ENCODE measurements around the gene CHST13.
"Not testable (repeated sequence)": the region's sequence is repeated elsewhere in the genome, so short reads cannot be mapped to it uniquely, and the experiment has no call there.

The CHST13 gene

DNA sequence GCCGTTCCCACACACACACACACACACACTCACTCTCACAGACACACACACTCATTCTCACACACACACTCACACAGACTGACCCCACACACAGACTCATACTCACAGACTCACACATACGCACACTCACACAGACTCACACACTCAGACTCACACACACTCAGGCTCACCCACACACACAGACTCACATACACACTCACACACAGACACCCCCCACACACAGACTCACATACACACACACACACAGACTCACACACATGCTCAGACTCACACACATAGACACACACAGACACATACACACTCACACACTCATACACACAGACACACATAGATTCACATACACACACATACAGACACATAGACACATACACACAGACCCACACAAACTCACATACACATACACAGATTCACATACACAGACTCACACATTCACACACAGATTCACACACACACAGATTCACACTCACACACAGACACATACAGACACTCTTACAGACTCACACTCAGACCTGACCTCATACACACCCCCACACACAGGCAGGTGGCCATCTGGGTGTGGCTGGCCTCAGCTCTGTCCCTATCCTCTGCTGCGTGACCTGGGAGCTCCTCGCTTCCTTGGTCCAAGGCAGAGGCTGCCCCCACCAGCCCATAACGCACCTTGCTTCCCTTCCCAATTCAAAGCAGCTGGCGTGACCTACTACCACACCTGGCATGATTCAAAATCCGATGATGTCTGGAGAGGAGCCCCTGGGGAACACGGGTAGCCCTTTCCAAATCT lies 32.9 kb downstream of the CHST13 start:
- peak; percentile 1 for DNase-seq

DNA sequence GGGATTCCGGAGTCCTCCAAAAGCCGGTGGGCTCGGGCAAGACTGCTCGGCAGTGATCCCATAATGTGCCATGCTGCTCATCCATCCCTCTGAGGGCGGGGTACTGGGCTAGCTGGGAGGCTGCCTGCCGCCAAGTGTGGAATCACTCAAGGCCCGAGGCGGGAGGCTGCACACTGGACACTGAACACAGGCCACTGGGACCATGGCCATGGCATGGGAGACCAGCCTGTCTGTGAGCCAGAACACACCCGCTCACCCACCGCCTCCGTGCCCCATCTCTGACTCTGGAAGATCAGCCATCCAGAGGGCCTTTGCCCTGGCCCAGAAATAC lies 33.4 kb downstream of the CHST13 start:
- DNase-seq = peak; percentile 2

DNA sequence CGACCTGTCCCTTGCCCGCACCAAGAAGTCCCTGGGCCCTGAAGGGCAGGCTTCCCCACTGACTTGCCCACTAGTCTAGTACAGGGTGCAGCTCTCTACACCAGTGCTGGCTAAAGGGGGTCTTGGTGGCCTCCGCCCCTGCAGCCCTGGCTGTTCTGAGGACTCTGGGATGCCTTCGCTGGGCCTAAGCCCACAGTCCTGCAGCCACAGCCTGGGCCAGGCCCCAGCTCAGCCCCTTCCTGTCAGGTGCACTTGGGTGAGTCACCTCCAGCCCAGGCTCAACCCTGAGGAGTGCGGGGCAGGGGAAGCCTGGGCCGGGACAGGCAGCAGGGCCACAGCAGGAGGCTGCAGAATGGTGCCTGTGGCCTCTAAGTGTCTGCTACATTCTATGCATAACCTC lies 33.8 kb downstream of the CHST13 start:
- no peak for DNase-seq

DNA sequence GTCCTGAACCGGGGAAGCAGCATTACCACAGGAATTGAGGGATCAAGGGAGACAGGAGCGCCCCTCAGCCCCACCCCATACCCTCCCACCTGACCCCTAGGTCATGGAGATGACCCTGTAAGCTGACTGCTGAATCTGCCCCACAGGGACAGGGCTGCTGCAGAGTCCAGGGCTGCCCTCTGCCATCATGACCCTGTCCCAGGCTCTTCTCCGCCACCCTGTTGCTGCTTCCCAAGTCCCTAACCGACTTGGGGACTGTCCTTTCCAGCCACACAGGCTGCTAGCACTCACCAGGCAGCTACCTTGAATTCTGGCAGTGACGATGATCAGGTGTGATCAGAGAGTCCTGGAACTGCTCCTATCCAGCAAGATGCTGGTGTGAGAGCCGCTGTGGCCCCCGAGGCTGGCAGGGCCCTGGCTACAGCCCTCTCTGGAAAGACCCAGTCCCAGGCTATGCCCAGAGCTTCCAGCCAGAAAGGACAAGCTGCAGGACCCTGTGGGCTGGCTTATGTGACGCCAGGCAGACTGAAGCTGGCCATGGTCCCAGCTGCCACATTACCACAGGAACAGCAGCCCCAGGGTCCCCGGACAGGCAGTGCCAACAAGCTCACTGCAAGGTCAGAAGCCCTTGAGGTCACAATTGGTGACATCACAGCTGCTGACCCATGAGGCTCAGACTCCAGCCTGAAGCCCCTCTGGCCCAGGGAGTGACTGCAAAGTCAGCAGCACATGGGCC lies 34.5 kb downstream of the CHST13 start, which contains the start of gene C3orf22:
Gene C3orf22 (minus strand): TSS at position 597 of the 736 bp plus-strand sequence. CDS start 5,542 bp downstream, outside the sequence.
- DNase-seq = no peak

DNA sequence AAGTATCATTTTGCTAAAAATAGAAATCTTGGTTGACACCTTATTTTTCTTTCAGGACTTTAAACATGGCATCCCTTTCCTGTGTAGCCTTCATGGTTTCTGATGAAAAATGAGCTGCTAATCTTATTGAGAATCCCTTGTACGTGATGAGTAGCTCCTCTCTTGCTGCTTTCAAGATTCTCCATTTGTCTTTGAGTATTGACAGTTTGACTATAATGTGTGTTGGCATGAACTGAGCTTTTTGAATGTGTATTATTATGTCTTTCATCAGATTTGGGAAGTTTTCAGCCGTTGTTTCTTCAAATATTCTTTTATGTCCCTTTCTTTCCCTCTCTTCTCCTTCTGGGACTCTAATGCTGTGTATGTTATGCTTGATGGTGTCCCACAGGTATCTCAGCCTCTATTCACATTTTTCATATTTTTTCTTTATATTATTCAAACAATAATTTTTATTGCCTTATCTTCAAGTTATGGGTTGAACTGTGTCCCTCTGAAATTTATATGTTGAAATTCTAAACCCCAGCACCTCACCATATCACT lies 38.9 kb downstream of the CHST13 start:
- DNase-seq = no peak

DNA sequence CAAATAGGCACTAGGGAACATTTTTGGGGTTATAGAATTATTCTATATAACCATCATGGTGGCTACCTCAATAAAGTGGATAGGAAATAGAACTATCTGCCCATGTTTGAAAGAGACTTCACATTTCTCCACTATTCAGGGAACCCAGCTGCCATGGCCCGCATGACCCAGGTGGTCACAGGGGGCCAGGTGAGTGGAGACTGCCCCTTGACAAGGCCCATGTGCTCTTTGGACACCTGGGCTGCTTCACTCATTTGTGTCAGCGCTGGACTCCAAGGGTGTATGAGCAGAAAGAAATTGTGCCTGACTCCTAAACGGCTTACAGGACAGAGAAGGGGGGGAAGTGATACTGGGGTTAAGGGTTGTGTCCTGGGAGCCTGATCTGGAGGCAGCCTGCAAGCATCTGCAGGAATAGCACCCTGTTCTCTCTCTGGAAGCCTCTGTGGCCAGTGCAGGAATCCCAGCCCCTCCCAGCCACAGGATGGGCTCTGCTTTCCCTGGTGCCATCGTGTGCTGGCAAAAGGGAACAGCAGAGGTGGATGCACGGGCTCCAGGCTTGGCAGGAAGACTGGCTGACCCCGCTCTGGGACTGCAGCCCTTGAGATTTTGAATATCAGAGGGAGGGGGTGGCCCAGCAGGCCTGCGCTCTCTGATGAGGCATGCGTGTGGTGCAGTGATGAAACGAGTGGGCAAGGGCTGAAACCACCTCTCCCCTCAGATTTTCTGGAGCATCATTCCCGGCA lies 43.9 kb downstream of the CHST13 start:
- no peak for DNase-seq

DNA sequence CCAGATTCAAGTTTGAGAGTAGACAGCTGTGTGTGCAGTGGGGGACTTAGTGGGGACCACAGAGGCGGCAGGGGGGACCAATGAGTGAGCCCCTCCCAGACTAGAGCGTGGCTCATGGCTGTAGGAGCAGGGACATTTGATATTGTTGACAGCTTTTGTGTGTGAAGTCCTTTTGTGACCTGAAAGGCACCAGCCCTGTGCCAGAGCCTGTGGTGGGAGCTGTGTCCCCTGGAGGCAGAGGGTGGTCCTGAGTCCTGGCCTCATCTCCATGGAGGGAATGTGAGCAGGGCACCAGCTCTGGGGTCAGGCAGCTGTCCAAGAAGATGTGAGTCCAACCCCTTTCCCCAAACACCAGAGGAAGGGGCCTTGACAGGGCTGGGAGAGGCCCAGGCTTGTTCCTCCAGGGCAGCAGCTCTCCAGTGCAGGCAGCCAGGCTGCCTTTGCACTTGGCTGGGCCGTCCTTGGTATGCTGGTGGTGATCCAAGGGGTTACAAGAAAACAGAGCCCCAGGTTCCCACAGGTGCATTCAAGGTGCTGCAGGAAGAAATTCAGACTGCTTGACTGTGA lies 44.9 kb downstream of the CHST13 start:
- no peak for DNase-seq

DNA sequence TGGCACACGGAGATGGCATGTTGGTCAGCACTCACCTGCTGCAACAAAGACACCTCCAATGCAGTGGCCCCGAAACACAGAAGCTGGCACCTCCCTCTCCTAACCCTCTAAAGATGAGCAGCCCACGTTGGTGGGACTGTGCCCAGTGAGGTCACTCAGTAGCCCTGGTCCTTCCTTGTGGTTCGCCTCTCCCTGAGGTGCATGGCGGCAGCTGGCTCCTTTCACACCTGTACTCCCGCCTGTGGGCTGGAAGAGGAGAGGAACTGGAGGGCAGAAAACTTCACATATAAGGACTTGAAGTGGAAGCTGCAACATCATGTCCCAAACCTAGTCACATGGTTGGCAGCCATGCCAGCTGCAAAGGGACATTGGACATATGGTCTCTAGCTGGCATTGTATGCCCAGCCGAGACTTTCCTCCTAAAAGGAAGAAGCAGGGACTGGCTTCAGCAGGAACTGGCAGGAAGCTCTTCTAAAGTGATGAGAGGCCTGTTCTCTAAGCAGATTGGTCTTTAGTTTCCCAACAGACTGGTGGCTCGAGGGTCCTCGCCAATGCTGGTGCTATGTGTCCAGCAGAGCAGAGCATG lies 45.5 kb downstream of the CHST13 start:
- DNase-seq = no peak

DNA sequence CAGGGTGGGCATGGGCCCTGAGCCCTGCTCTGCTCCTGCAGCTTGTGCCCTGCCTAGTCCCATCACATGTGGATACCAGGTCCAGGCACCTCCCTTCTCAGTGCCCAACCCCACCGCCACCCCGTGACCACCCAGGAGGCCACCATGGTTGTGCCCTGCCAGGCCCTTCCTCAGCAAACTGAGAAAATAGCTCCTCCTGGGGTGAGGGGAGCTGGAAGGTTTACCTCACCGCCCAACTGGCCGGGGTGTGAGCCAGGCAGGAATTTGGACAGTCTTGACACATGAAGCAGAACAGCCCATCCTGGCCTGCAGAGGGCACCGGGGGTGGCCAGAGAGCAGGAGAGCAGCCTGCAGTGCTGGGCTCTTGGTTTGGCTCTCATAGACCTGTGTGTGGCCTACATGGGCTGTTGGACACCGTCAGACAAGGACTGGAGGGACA lies 46.2 kb downstream of the CHST13 start:
- DNase-seq = no peak

DNA sequence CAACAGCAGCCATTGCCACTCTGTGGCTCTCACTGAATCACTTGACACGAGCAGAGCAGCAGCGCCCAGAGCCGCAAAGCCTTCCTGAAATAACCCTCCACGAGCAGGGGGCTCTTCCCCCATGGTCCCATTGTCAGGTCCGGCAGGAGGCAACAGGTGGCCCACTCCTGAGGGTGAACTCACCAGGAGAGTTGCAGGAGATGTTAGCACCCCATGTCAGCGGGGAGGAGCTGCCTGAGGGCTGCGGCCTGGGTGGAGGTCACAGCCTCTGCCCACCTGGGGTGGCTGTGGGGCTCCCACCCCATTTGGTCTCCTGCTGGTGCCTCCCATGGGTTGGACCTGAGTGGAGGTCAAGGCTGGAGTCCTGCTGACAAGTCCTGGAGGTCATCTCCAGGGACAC lies 47.1 kb downstream of the CHST13 start:
- DNase-seq = no peak

DNA sequence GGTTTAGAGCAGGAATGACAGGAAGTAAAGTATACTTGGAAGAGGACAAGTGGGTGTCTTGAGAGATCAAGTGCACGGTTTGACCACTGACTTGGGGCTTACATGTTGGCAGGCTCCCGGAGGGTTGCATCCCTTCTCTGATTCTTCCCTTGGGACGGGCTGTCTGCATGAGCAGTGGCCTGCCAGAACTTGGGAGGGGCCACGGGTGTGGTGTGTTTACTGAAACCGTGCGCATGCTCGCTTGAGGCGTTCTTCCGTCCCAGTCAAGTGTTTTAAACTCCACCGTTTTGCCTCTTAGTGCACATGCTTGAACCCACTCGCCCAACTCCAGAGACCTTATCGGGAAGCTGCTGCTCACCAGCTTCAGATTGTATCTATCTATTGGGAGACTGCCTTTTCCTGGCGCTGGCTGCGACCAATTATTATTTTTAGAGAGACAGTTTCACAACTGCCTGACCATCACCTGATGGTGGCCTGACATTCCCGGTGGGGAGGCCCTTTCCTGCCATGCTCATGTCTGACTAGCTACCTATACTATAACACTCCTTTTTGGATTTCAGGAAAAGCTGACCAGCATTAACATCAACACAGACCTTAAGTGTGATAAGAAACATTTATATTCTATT lies 49.6 kb downstream of the CHST13 start:
- DNase-seq = no peak

DNA sequence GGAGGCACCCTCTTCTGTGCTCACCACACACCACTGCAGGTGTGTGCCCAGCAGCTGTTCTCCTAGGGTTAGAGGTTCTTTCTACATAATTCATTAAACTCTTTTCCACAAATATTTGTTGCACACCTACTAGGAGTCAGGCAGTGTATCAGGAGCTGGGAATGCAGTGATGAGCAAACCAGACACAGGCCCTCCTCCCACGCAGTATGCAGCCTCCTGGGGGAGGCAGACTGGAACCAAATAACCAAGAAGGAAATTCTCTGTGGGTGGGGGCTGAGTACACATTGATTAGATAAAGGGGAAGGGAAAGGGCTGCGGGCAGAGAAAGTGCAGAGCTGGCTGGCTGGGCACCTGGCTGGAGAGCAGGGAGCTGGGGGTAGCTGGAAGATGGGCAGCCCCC lies 53.3 kb downstream of the CHST13 start:
- no peak for DNase-seq

DNA sequence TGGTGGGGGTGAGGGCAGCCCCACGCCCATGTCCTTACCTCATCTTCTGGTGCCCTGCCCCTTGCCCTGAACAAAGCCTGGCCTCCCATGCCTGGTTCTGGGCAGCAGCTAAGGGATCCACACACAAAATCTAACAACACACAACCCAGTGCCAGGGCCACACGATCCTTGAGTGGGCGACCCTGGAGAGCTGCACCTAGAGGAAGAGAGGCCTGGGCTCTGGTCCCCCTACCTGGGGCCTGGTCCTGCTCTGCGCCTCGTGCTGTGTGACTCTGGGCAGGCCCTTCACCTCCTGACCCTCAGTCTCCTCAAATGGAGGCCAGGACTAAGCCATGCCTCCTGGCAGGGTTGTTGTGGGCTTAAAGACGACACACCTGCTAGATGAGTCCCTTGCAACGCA lies 54.7 kb downstream of the CHST13 start:
- DNase-seq = no peak

DNA sequence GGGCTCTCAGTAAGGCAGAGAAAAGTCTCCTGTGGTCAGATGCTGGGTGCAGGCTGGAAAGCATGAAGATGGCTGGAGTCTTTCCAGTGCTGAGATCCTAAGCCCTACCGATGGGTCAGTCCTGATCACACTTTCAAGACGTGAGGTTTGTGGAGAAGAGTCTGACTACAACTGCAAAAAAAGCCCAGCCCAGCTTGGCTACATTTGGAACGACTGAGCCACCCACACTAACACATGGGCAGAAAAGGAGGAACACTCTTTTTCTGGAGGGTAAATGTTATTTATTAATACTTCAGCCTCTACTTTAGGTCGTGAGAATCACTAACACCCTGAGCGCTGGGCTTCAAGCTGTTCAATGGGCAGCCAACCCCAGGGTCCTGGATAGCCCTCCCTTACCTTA lies 56.8 kb downstream of the CHST13 start:
- DNase-seq = no peak

DNA sequence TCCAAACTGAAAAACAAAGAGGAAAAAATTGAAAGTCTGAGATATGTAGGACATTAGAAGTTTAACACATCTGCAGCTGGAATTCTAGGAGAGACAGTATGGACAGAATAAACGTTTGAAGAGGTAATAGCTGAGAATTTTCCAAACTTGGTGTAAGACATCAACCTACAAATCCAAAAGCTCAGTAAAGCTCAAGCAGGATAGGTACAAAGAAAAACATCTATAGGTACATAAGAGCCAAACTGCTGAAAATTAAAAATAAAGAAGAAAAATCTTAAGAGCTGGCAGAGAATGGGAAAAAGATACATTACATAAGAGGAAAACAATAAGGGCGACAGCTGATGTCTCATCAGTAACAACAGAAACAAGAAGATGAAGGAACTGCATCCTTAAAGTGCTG lies 57.6 kb downstream of the CHST13 start:
- DNase-seq = no peak

DNA sequence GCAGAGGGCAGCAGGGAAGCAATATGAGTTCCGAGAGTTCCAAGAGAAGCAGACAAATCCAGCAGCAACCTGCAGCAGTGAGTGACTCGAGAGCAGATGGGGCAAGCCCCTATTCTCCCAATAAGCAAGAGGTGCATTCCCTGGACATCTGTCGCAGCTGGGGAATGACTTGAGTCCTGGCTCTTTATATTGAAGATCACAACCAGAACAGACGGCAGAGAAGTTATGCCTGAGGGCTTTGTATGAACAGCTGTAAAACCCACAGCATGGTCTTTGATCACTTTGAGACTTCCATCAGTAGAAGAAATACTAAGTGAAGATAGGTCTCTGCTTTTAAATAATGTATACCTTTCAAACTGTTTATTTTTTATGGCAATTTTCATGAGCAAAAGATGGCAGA lies 58.4 kb downstream of the CHST13 start:
- DNase-seq = no peak

DNA sequence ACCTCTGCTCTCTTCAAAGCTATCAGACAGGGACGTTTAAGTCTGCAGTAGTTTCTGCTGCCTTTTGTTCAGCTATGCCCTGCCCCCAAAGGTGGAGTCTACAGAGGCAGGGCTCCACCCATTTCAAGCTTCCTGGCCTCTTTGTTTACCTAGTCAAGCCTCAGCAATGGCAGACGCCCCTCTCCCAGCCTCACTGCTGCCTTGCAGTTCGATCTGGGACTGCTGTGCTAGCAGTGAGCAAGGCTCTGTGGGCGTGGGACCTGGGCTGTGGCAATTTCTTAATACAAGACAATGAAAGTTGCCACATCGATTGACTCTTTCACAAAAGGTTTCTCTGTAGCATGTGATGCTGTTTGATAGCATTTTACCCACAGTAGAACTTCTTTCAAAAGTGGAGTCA lies 67.6 kb downstream of the CHST13 start:
- DNase-seq = not testable (repeated sequence)

Data from stimulated activated CD4-positive, alpha-beta T cell treated with anti-CD3 and anti-CD28 coated beads, Interleukin-4, amount 100 ng/mL, for 24 hours (primary cell).